ENCODE data around the gene GOLGB1. TPM values are rescaled to one million over a fixed set of nuclear protein-coding genes. Genes with fewer than 3 reads are reported as not detected.

Gene GOLGB1
- polyA plus RNA-seq, 1 donor from 2014 or later, result 10.0 TPM

Other genes with a start within 250 kb of the GOLGB1 start
- gene POLQ, start 203.8 kb downstream of the GOLGB1 start, polyA plus RNA-seq, result not detected
- not detected for gene ARGFX, start 181.8 kb downstream of the GOLGB1 start, polyA plus RNA-seq
- gene FBXO40, start 156.4 kb downstream of the GOLGB1 start, polyA plus RNA-seq, result 0.18 TPM
- gene HCLS1, start 88.8 kb downstream of the GOLGB1 start, polyA plus RNA-seq, result 468 TPM
- gene IQCB1, start 85.3 kb upstream of the GOLGB1 start, polyA plus RNA-seq, result 28.6 TPM
- gene EAF2, start 85.5 kb upstream of the GOLGB1 start, polyA plus RNA-seq, result 296 TPM
- 2.0 TPM for gene SLC15A2, start 144.7 kb upstream of the GOLGB1 start, polyA plus RNA-seq